Measurements from ENCODE around the gene CIAO2B. TPM values are rescaled to one million over a fixed set of nuclear protein-coding genes. Genes with fewer than 3 reads are reported as not detected.

The CIAO2B gene
- total RNA-seq, 1 experiment from 2014 or later, result 83.0 TPM

DNA sequence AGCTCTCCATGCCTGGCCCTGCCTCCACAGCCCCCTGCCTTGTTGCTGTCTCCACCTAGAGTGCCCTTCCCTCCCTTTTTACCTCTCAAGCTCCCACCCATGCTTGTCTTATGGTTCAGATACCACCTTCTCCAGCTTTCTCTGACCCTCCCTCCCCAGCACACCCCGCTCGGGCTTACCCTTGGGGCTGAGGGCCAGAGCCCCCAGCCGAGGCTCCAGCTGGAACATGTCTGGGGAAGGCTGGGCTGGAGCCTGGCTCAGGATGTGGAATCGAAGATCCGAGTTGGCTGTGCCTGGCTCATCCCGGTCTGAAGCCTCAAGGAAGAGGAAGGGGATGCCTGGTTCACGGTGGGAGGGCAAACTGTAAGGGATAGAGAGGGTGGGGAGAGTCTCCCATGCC lies 19.2 kb downstream of the CIAO2B start:
- Histone ChIP-seq H3K27me3 (ENCODE audit: insufficient read depth, low read length) (no peaks in the 10 kb centered on the region; the same call in 1 of the 2 replicates), H3K4me1 (ENCODE audit: insufficient read depth, low read length) (no peaks in the 10 kb centered on the region), H2BK120ac (ENCODE audit: low read depth, low read length, poor library complexity, severe bottlenecking) (no peak overlapping the region), H3K18ac (ENCODE audit: insufficient read length, low read depth, low read length) (no peak overlapping the region), H4K91ac (ENCODE audit: insufficient read length, low read depth, low read length) (no peak overlapping the region), H3K4me2 (ENCODE audit: insufficient read depth, insufficient read length, low read length) (no peak overlapping the region), H3K23me2 (ENCODE audit: insufficient read length, low read depth, low read length, poor library complexity, severe bottlenecking) (no peaks in the 10 kb centered on the region), H2BK20ac (ENCODE audit: low read depth, low read length, poor library complexity, severe bottlenecking) (no peak overlapping the region), H4K8ac (replicated peaks; ENCODE audit: insufficient read length, low read depth, low read length) (no peak overlapping the region), H2BK15ac (ENCODE audit: low read depth, low read length) (no peak overlapping the region), H3K4ac (ENCODE audit: low read depth, low read length) (no peak overlapping the region), H4K20me1 (ENCODE audit: control insufficient read depth, insufficient read depth, insufficient read length) (no peaks in the 10 kb centered on the region), H2AK5ac (ENCODE audit: insufficient read length, low read length) (no peak overlapping the region), H2AFZ (ENCODE audit: low read length) (no peak overlapping the region), H3K27ac (ENCODE audit: insufficient read length, low read depth, low read length) (no peak overlapping the region), H3K9me3 (ENCODE audit: control insufficient read depth, low read depth, low read length) (no peaks in the 10 kb centered on the region), H3K9ac (ENCODE audit: extremely low read depth, insufficient read length, low read length) (no peak overlapping the region), H2BK12ac (ENCODE audit: insufficient read length, low read depth, low read length) (no peak overlapping the region), H2BK5ac (ENCODE audit: insufficient read length, low read length) (no peak overlapping the region), H3K14ac (ENCODE audit: insufficient read depth, low read length) (no peak overlapping the region), H3K79me1 (ENCODE audit: insufficient read depth, low read depth, low read length, poor library complexity, severe bottlenecking) (no peaks in the 10 kb centered on the region), H3K23ac (ENCODE audit: insufficient read length, low read depth, low read length) (no peak overlapping the region), H4K5ac (ENCODE audit: insufficient read length, low read depth, low read length) (no peak overlapping the region), H3K79me2 (ENCODE audit: insufficient read depth, low read length) (no peaks in the 10 kb centered on the region), H3T11ph (ENCODE audit: low read length) (no peak overlapping the region), H3K56ac (ENCODE audit: insufficient read length, low read depth, low read length) (no peak overlapping the region)
- no peak overlapping the region for H3K27ac Mint-ChIP-seq
- TF ChIP-seq, protein P1, sequence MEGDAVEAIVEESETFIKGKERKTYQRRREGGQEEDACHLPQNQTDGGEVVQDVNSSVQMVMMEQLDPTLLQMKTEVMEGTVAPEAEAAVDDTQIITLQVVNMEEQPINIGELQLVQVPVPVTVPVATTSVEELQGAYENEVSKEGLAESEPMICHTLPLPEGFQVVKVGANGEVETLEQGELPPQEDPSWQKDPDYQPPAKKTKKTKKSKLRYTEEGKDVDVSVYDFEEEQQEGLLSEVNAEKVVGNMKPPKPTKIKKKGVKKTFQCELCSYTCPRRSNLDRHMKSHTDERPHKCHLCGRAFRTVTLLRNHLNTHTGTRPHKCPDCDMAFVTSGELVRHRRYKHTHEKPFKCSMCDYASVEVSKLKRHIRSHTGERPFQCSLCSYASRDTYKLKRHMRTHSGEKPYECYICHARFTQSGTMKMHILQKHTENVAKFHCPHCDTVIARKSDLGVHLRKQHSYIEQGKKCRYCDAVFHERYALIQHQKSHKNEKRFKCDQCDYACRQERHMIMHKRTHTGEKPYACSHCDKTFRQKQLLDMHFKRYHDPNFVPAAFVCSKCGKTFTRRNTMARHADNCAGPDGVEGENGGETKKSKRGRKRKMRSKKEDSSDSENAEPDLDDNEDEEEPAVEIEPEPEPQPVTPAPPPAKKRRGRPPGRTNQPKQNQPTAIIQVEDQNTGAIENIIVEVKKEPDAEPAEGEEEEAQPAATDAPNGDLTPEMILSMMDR (conservative IDR thresholded peaks at IDR 0.05), result no peak
- WGBS (ENCODE audit: extremely low coverage, insufficient read length, low lambda C conversion rate), result no CpG with 5 or more reads among the region's 7 CpGs
- H3K4me1 Mint-ChIP-seq, result peaks cover 0 to 2% of the 10 kb centered on the region in 2 experiments; a peak in 2 of 4 replicates
- H3K4me3 Mint-ChIP-seq, result no peak overlapping the region
- H3K36me3 Mint-ChIP-seq (ENCODE audit: insufficient read depth in 1 of 3, low read depth in 3 of 3), result no peaks in the 10 kb centered on the region; a peak in 1 of 7 replicates
- peaks cover 36% of the 10 kb centered on the region for H3K27me3 Mint-ChIP-seq (ENCODE audit: low read depth)
- H3K9me3 Mint-ChIP-seq, result no peaks in the 10 kb centered on the region
- DNase-seq, result no peak
